Mucosa of rectum (tissue), 2 donors: ENCODE measurements around the gene UBE2H.
"Not testable (repeated sequence)": the region's sequence is repeated elsewhere in the genome, so short reads cannot be mapped to it uniquely, and the experiment has no call there.

Experiments
- H3K27ac ChIP-seq, 2 donors: one replicate each; pipeline ENCODE4 v1.7.0; 2013; ENCODE audit warnings: inconsistent platforms in 2 of 2, low read depth in 2 of 2, low read length in 2 of 2
- H3K27me3 ChIP-seq, 2 donors: one replicate each; pipeline ENCODE4 v1.7.0; 2013; ENCODE audit warnings: low read length in 2 of 2; ENCODE audit not compliant: control insufficient read depth in 2 of 2, insufficient read depth in 2 of 2
- H3K36me3 ChIP-seq, 2 donors: one replicate each; pipeline ENCODE4 v1.7.0; 2013; ENCODE audit warnings: low read length in 2 of 2; ENCODE audit not compliant: control insufficient read depth in 2 of 2, insufficient read depth in 2 of 2
- H3K4me1 ChIP-seq, 2 donors: one replicate each; pipeline ENCODE4 v1.7.0; 2013; ENCODE audit warnings: low read length in 2 of 2, mild to moderate bottlenecking in 1 of 2; ENCODE audit not compliant: control insufficient read depth in 2 of 2, insufficient read depth in 2 of 2
- H3K4me3 ChIP-seq, 2 donors: one replicate each; pipeline ENCODE4 v1.7.0; 2013; ENCODE audit warnings: low read length in 2 of 2
- H3K9ac ChIP-seq, 2 donors: one replicate each; pipeline ENCODE4 v1.7.0; 2013; ENCODE audit warnings: low read length in 2 of 2, low read depth in 1 of 2, mild to moderate bottlenecking in 1 of 2
- H3K9me3 ChIP-seq, 2 donors: one replicate each; pipeline ENCODE4 v1.7.0; 2013; ENCODE audit warnings: low read length in 2 of 2; ENCODE audit not compliant: control insufficient read depth in 2 of 2
- donor health status: healthy.
- donor health status: Normal muscosa, but diverticular disease.

Gene UBE2H

GRCh38 chr7:129864042-129864441 lies 88.7 kb downstream of the UBE2H start:
- H3K4me3 ChIP-seq = no peak overlapping the region
- no peak overlapping the region for H3K9ac ChIP-seq

GRCh38 chr7:129862682-129863081 lies 90.1 kb downstream of the UBE2H start:
- no peak overlapping the region for H3K4me3 ChIP-seq
- no peak overlapping the region for H3K27ac ChIP-seq
- H3K9me3 ChIP-seq = no peaks in the 10 kb centered on the region
- no peaks in the 10 kb centered on the region for H3K36me3 ChIP-seq
- no peaks in the 10 kb centered on the region for H3K27me3 ChIP-seq
- H3K9ac ChIP-seq = no peak overlapping the region
- peaks cover 0 to 3% of the 10 kb centered on the region in 2 donors for H3K4me1 ChIP-seq

More at GRCh38 chr7:129864042-129864441, 88.7 kb downstream of the UBE2H start:
- peaks cover 0 to 3% of the 10 kb centered on the region in 2 donors for H3K4me1 ChIP-seq
- no peaks in the 10 kb centered on the region for H3K9me3 ChIP-seq
- H3K27me3 ChIP-seq = no peaks in the 10 kb centered on the region
- H3K36me3 ChIP-seq = no peaks in the 10 kb centered on the region
- no peak overlapping the region for H3K27ac ChIP-seq

GRCh38 chr7:129860784-129861183 lies 92.0 kb downstream of the UBE2H start:
- not testable (repeated sequence) for H3K27me3 ChIP-seq, H3K4me3 ChIP-seq, H3K9me3 ChIP-seq, H3K27ac ChIP-seq, H3K36me3 ChIP-seq, H3K9ac ChIP-seq, H3K4me1 ChIP-seq

GRCh38 chr7:129859183-129859582 lies 93.6 kb downstream of the UBE2H start:
- H3K4me3 ChIP-seq = no peak overlapping the region
- peaks cover 3 to 4% of the 10 kb centered on the region in 2 donors for H3K4me1 ChIP-seq
- H3K36me3 ChIP-seq = no peaks in the 10 kb centered on the region
- no peak overlapping the region for H3K27ac ChIP-seq
- no peak overlapping the region for H3K9ac ChIP-seq
- H3K9me3 ChIP-seq = no peaks in the 10 kb centered on the region
- H3K27me3 ChIP-seq = no peaks in the 10 kb centered on the region

DNA sequence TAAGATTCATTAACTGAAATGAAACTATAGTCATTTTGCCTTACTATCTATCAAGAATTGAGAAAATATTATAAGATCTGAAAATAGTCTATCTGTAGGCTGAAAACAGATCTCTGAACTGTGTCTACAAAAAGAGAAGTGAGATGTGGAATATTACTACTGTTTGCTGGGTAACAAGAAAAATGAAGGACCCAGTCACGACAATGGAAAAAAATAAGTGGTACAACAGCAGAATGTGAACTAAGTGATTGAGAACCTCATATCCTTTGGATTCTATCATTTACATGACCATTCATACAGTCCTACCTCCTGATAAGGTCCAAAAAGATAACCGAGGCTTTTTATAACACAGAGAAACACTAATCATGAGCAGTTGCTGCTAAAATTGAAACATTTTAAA lies 94.3 kb downstream of the UBE2H start:
- no peaks in the 10 kb centered on the region for H3K27me3 ChIP-seq
- no peak overlapping the region for H3K9ac ChIP-seq
- peaks cover 0 to 3% of the 10 kb centered on the region in 2 donors for H3K36me3 ChIP-seq
- peaks cover 3 to 5% of the 10 kb centered on the region in 2 donors for H3K4me1 ChIP-seq
- H3K4me3 ChIP-seq = no peak overlapping the region
- H3K9me3 ChIP-seq = no peaks in the 10 kb centered on the region
- no peak overlapping the region for H3K27ac ChIP-seq

DNA sequence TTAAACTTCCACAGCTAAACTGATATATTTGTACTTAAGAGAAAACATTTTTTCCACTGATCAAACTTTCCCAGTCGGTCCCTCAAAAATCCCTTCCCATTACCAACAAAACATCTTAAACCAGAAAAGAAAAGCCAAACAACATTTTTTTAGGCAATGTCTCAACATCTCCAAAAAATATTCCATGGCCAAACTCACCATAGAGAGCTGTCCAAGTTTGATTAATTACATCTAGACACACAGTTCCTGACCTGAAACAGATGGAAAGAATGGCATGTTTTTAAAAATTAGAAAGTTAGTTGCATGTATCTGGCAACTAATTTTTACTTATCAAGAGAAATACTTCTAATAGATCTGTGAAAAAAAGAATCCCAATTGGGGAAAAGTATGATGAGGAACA lies 95.4 kb downstream of the UBE2H start:
- Histone ChIP-seq H3K27me3 (no peaks in the 10 kb centered on the region), H3K27ac (no peak overlapping the region), H3K36me3 (peaks cover 0 to 4% of the 10 kb centered on the region in 2 donors), H3K4me3 (no peak overlapping the region), H3K4me1 (peaks cover 3 to 9% of the 10 kb centered on the region in 2 donors), H3K9me3 (no peaks in the 10 kb centered on the region), H3K9ac (no peak overlapping the region)

DNA sequence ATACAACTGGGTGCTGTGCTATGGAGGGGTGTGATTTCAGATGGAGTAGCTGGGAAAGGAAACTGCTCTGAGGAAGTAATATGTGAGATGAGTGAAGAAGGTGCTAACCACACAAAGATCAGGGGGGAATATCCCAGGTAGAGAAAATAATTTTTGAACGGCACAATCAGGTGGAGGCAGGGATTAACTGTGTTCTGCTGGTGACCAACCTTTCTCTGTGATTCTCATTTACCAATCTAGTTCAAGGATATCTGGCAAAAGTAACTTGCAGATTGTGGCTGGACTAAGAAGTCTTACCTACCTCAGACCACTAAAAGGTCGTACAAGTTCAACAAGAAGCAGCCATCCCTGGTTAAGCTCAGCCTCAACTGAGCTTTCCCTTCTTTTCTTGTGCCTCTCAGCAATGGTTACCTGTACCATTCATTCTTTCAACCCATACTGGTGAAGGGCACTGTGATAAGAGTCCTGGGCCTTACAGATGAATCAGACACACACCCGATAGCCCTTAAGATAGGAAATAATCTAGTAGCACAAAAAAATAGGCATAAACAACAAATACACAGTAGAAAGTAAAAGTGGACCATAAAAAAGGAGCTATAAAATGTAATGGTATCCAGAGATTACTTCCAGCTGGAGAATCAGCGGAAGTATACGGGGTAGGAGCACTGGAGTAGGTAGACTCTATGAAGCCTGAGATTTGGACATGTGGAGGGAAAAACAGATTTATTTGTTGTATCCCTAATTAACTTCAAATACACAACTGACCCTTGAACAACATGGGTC lies 96.6 kb downstream of the UBE2H start:
- Histone ChIP-seq H3K4me1 (peaks cover 3 to 9% of the 10 kb centered on the region in 2 donors), H3K9me3 (no peaks in the 10 kb centered on the region), H3K4me3 (no peak overlapping the region), H3K9ac (no peak overlapping the region), H3K27ac (no peak overlapping the region), H3K36me3 (peaks cover 0 to 4% of the 10 kb centered on the region in 2 donors), H3K27me3 (no peaks in the 10 kb centered on the region)

DNA sequence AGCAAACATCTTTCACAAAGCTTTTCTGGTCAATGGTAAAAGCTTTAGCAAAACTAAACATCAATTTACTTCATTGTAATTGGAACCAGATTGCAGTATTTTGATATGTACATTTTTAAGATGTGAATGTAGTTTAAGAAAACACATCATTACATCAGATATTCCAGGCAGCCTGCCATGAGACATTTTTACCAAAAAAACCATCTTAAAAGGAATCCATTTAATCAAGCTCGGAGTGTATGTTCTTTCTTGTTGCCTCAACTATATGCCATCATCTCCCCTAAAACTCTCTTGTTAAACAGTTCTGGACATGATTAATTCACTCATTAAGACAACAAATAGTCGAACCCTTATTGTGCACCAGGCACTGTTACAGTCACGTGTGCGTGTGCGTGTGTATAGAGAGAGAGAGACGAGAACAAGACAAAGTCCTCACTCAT lies 97.5 kb downstream of the UBE2H start:
- H3K9me3 ChIP-seq = no peaks in the 10 kb centered on the region
- H3K9ac ChIP-seq = no peak overlapping the region
- H3K27ac ChIP-seq = no peak overlapping the region
- peaks cover 0 to 9% of the 10 kb centered on the region in 2 donors for H3K4me1 ChIP-seq
- peaks cover 0 to 4% of the 10 kb centered on the region in 2 donors for H3K36me3 ChIP-seq
- no peaks in the 10 kb centered on the region for H3K27me3 ChIP-seq
- no peak overlapping the region for H3K4me3 ChIP-seq

- peaks cover 0 to 9% of the 10 kb centered on the region in 2 donors for H3K4me1 ChIP-seq
- peaks cover 0 to 4% of the 10 kb centered on the region in 2 donors for H3K36me3 ChIP-seq
- H3K4me3 ChIP-seq = no peak overlapping the region
- H3K9me3 ChIP-seq = no peaks in the 10 kb centered on the region
- no peaks in the 10 kb centered on the region for H3K27me3 ChIP-seq
- no peak overlapping the region for H3K27ac ChIP-seq
- no peak overlapping the region for H3K9ac ChIP-seq
Observed at GRCh38 chr7:129854401-129854800, 98.4 kb downstream of the UBE2H start.

- Histone ChIP-seq H3K9me3 (no peaks in the 10 kb centered on the region), H3K36me3 (peaks cover 0 to 4% of the 10 kb centered on the region in 2 donors), H3K4me3 (no peak overlapping the region), H3K4me1 (peaks cover 0 to 9% of the 10 kb centered on the region in 2 donors), H3K9ac (no peak overlapping the region), H3K27ac (no peak overlapping the region), H3K27me3 (no peaks in the 10 kb centered on the region)
Observed at GRCh38 chr7:129853661-129854268, 99.0 kb downstream of the UBE2H start.
